Measurements from ENCODE around the gene SNAP91.
"Not testable (repeated sequence)": the region's sequence is repeated elsewhere in the genome, so short reads cannot be mapped to it uniquely, and the experiment has no call there.

The SNAP91 gene

GRCh38 chr6:83629908-83630307 lies 79.0 kb downstream of the SNAP91 start:
- not testable (repeated sequence) for DNase-seq

- DNase-seq = no peak
Observed at GRCh38 chr6:83615025-83615999, 93.6 kb downstream of the SNAP91 start.

- DNase-seq = no peak
Observed at GRCh38 chr6:83613378-83613777, 95.5 kb downstream of the SNAP91 start.

- DNase-seq = no peak
Observed at GRCh38 chr6:83609248-83609647, 99.7 kb downstream of the SNAP91 start.

GRCh38 chr6:83605517-83605916 lies 103.4 kb downstream of the SNAP91 start:
- no peak for DNase-seq

- DNase-seq = no peak
Observed at GRCh38 chr6:83603551-83603950, 105.3 kb downstream of the SNAP91 start.

- no peak for DNase-seq
Observed at GRCh38 chr6:83601119-83601518, 107.8 kb downstream of the SNAP91 start.

GRCh38 chr6:83600459-83600858 lies 108.4 kb downstream of the SNAP91 start:
- DNase-seq = no peak

- DNase-seq = no peak
Observed at GRCh38 chr6:83597511-83597910, 111.4 kb downstream of the SNAP91 start.

- no peak for DNase-seq
Observed at GRCh38 chr6:83597051-83597450, 111.8 kb downstream of the SNAP91 start.

GRCh38 chr6:83594941-83595340 lies 114.0 kb downstream of the SNAP91 start:
- DNase-seq = no peak

GRCh38 chr6:83593395-83593785 lies 115.5 kb downstream of the SNAP91 start:
- no peak for DNase-seq

- no peak for DNase-seq
Observed at GRCh38 chr6:83592770-83593394, 116.0 kb downstream of the SNAP91 start.

GRCh38 chr6:83590416-83590815 lies 118.5 kb downstream of the SNAP91 start:
- no peak for DNase-seq

- DNase-seq = no peak
Observed at GRCh38 chr6:83589076-83589475, 119.8 kb downstream of the SNAP91 start.

- no peak for DNase-seq
Observed at GRCh38 chr6:83578057-83578456, 130.8 kb downstream of the SNAP91 start.

GRCh38 chr6:83574783-83575182 lies 134.1 kb downstream of the SNAP91 start:
- DNase-seq = no peak

- not testable (repeated sequence) for DNase-seq
Observed at GRCh38 chr6:83571663-83572185, 137.2 kb downstream of the SNAP91 start.

- no peak for DNase-seq
Observed at GRCh38 chr6:83558975-83559374, 149.9 kb downstream of the SNAP91 start.

- no peak for DNase-seq
Observed at GRCh38 chr6:83556871-83557270, 152.0 kb downstream of the SNAP91 start.

- not testable (repeated sequence) for DNase-seq
Observed at GRCh38 chr6:83551748-83552147, 157.2 kb downstream of the SNAP91 start.

GRCh38 chr6:83550482-83550881 lies 158.4 kb downstream of the SNAP91 start:
- DNase-seq = not testable (repeated sequence)

GRCh38 chr6:83546636-83547035 lies 162.3 kb downstream of the SNAP91 start:
- no peak for DNase-seq

GRCh38 chr6:83539678-83540077 lies 169.2 kb downstream of the SNAP91 start:
- DNase-seq = no peak
